Middle frontal gyrus (tissue), 1 donor: Measurements from ENCODE around the gene PHKA1.
"Not testable (repeated sequence)": the region's sequence is repeated elsewhere in the genome, so short reads cannot be mapped to it uniquely, and the experiment has no call there.

Source experiments
- DNase-seq: peaks from one replicate; pipeline ENCODE4 v3.0.0-alpha.2; 2015; ENCODE audit warnings: low spot score; ENCODE audit errors: extremely low spot score

The PHKA1 gene

DNA sequence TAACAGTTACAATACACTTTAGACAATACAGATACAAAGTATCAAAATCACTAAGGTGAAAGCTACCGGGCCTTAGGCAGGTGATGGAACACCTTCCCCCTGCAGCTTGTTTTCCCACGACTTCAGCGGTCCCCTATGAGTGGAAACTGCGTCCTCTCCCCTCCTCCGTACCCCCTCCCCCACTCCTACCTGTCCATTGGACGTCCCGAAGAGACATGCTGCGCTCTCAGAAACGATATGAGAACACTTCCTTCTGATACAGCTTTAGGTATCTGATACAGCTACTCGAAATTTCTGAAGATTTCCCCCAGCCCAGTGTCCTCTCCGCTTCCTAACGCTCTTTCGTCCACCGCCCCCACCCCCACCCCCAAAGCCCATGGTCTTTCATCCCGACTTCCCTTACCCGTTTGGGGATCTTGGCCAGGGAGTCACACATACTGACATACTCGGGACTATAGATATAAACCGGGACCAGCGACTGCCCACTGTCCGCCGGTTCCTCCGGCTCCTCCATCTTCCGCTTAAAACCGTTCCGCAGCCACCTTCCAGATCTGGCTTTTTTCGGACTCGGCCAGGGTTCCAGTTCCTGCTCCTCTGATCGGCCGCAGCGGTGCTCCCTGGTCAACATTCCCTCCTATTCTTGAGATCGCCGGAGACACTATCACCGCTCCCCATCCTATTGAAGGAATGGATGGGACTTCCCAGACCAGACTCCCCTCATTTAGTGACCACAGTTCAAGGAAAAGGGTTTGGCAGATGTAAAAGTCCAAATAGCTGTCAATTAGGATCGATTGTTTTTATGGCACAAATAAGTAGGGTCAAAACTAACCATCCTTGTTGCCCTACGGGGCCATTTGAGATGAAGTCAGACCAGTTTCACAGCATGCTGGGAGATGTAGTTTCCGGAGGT is 141.6 kb downstream of the PHKA1 start, which contains the start of gene HDAC8:
TSS of gene HDAC8 (minus strand) at position 596 of the 910 bp plus-strand sequence. CDS start at position 514, 82 bp downstream.
- peak; percentile 29 for DNase-seq

DNA sequence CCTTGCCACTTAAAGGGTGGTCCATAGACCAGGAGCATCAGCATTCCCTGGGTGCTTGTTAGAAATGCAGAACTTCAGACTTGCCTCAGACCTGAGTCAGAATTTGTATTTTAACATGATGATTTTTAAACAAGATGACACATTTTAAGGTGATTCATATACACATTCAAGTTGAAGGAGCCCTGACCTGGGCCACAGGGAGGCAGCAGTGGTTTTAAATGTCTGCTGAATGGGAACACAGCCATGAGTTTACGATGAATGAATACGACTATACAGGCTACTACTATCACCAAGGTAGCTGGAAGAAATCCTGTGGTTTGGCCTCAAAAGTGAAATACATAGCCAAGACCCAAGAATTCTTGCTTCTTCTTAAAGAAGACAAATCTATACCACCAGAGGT is 144.3 kb downstream of the PHKA1 start:
- DNase-seq = no peak

GRCh38 chrX:72568406-72569092 is 145.6 kb downstream of the PHKA1 start:
- DNase-seq = no peak

- no peak for DNase-seq
Measured at GRCh38 chrX:72566448-72566847, 147.7 kb downstream of the PHKA1 start.

DNA sequence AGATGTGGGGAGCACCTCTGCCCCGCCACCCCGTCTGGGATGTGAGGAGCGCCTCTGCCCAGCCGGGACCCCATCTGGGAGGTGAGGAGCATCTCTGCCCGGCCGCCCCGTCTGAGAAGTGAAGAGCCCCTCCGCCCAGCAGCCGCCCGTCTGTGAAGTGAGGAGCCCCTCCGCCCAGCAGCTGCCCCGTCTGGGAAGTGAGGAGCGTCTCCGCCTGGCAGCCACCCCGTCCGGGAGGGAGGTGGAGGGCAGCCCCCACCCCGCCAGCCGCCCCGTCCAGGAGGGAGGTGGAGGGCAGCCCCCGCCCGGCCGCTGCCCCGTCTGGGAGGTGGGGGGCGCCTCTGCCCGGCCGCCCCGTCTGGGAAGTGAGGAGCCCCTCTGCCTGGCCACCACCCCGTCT is 154.5 kb downstream of the PHKA1 start:
- not testable (repeated sequence) for DNase-seq

DNA sequence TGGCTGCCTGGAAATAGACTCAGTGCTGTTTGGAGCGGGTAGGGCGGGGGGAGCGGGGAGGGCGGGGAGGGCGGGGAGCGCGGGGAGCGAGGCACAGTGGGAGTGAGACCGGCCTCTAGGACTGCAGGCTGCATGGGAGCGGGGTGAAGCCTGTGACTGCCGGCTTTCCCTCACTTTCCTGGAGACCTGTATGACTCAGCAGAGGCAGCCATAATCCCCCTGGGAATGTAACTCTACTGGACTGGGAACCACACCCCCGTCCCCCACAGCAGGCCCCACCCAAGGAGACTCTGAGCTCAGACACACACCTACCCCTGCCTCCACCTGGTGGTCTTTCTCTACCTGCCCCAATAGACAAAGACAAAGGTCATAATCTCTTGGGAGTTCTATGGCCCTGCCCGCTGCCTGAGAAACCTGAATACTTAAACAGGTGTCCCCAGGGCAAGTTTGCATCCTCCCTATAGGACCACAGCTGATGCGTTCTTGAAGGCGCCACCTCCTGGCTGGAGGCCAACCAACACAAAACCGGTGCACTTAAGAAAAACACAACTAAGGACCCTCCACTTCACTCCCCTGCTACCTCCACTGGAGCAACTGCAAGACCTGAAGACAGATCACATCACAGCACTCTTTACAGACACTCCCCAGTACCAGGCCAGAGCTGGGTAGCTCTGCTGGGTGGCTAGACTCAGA is 159.5 kb downstream of the PHKA1 start:
- DNase-seq = no peak

DNA sequence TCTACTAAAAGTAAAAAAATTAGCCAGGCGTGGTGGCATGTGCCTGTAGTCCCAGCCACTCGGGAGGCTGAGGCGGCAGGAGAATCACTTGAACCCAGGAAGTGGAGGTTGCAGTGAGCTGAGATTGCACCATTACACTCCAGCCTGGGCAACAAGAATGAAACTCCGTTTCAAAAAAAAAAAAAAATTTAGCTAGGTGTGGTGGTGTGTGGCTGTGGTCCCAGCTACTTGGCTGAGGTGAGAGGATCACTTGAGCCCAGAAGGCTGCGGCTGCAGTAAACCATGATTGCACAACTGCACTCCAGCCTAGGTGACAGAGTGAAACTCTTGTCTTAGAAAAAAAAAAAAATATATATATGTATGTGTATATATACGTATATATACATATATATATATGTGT is 161.7 kb downstream of the PHKA1 start:
- not testable (repeated sequence) for DNase-seq

DNA sequence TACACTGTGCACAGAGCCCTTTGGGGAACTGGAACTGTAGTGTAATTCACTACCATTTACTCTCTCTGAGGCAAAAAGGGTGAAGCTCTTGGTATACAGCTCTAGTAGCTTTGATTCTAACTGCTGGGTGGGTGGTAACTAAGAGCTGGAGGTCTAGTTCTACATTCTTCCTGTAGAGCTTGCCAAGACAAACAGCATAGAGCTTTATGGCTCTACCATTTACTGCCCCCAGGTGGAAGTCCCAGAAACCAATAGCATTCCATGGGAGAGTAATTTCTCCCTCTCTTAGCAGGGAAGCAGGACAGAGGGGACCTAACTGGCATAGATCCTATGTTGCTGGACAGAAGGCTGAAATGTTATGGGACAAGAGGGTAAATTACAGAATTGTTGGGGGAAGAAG is 168.1 kb downstream of the PHKA1 start:
- DNase-seq = no peak

DNA sequence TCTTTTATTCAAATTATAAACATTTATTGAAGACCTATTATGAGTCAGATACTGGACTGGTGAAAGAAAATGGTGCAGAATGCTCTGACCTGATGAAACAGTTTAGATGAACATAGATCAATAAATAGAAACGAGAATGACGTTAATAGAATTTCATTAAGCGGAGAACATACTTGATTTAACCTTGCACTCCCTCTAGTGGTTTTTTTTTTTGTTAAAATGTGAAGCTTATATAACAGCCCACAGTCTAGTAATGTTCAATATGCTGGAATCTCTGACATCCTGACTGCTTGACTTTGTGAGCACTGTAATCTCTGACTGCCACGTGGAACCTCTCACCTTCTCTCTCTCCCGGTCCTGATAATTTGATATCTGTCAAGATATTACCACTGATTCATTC is 173.8 kb downstream of the PHKA1 start:
- no peak for DNase-seq

DNA sequence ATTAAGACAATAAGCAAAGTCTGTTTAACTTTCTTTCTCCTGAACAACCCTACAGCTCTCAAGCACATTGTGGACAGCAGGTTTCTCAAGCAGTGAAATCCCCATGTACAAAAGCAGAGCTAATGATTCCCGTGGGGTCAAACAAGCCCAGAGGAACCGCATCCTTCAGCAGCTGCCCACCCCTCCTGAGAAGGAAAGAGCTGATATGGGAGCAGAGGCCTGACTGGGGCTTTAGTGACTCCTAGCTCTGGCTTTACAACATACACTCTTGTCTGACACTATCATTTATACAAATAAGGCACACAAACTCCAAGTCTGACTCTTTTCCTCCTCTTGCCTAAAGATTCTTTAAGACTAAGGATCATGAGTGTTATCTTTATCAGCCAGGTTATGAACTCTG is 174.3 kb downstream of the PHKA1 start:
- DNase-seq = no peak

- peak; percentile 10 for DNase-seq
Measured at GRCh38 chrX:72536542-72536941, 177.6 kb downstream of the PHKA1 start.

- no peak for DNase-seq
Measured at GRCh38 chrX:72532366-72532765, 181.7 kb downstream of the PHKA1 start.
